ENCODE results near the gene CWC27.
A peak's percentile ranks its signal among the peaks of the same experiment; 100 is the strongest.

The CWC27 gene

GRCh38 chr5:64980176-64980575 lies 211.4 kb downstream of the CWC27 start:
- DNase-seq (ENCODE audit: low read depth): no peak

- DNase-seq (ENCODE audit: low read depth): no peak
Measured at GRCh38 chr5:64987768-64988167, 219.0 kb downstream of the CWC27 start.

GRCh38 chr5:65009207-65009606 lies 240.5 kb downstream of the CWC27 start:
- DNase-seq (ENCODE audit: low read depth): no peak

- no peak for DNase-seq (ENCODE audit: low read depth)
Measured at GRCh38 chr5:65010841-65011240, 242.1 kb downstream of the CWC27 start.

- DNase-seq (ENCODE audit: low read depth): no peak
Measured at GRCh38 chr5:65012301-65012892, 243.7 kb downstream of the CWC27 start.

GRCh38 chr5:65013166-65013565 lies 244.4 kb downstream of the CWC27 start:
- DNase-seq (ENCODE audit: low read depth): no peak

DNA sequence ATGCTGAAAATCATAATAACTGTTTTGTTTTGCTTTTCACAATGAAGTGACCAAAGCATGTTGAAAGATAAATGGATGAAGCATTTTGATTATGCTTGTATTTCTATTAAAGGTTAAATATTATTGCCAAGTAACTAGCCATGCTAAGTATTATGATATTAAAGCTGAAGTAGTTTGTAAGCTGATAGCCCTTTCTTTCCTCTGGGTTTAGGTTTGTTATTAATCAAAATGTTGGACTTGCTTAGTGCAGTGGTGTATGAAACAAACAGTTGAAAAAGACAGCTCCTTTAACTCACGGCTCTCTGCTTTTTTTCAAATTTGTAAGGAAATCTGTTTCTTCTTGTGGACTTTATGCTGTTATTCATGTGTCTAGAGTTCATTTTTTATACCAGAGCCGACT lies 246.0 kb downstream of the CWC27 start:
- no peak for DNase-seq (ENCODE audit: low read depth)

DNA sequence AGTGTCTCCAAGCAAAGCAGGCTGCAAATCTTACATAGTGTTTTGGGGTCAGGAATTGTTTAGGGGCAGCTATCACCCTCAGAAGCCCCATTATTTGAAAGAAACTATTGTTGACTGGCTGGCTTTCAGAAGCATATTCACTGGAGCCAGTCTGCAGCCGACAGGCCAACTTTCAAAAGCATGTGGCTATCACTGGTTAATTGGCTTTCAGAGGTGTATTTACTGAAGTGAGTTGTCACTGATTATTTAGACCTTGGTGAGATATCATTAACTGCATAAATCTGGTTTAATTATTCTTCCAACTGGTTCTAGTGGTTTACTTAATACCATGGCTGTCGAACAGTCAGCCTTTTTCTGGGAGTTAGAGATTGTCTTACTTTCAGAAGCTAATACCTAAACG lies 247.0 kb downstream of the CWC27 start:
- no peak for DNase-seq (ENCODE audit: low read depth)

DNA sequence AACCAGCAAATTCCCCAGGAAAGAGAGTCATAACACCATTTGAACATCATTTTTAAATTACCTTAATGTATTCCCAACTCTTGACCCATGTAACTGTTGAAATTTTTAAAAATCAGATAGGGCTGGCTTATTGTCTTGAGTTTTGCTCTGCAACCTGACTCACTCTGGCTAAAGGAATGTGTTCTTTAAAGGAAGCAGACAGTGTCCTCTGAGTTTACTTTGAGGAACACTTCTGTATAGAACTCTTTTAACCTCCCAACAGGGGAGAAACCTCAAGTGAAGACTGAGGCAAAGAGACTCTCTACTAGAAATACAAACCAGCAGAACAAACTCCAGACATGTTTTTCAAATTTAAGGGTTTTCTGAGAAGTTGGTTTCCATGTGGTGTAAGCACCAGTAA lies 248.9 kb downstream of the CWC27 start:
- DNase-seq (ENCODE audit: low read depth): no peak

DNA sequence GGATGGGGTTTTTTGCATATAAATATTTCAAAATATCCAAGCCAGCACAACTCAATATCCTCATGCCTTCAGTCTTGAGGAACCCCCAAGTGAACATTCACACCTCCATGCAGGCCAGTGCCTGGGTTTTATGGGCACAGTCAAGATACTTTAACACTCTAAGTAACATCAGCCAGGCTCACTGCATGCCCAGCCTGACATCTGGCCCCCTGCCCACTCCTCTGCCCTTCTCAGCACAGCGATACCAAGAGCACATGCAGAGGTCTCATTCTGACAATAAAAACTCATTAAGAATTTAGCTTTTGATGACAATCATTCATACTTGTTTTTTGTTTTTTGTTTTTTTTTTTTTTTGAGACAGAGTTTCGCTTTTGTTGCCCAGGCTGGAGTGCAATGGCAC lies 250.0 kb downstream of the CWC27 start:
- no peak for DNase-seq (ENCODE audit: low read depth)

GRCh38 chr5:65020492-65020891 lies 251.8 kb downstream of the CWC27 start:
- DNase-seq (ENCODE audit: low read depth): no peak

DNA sequence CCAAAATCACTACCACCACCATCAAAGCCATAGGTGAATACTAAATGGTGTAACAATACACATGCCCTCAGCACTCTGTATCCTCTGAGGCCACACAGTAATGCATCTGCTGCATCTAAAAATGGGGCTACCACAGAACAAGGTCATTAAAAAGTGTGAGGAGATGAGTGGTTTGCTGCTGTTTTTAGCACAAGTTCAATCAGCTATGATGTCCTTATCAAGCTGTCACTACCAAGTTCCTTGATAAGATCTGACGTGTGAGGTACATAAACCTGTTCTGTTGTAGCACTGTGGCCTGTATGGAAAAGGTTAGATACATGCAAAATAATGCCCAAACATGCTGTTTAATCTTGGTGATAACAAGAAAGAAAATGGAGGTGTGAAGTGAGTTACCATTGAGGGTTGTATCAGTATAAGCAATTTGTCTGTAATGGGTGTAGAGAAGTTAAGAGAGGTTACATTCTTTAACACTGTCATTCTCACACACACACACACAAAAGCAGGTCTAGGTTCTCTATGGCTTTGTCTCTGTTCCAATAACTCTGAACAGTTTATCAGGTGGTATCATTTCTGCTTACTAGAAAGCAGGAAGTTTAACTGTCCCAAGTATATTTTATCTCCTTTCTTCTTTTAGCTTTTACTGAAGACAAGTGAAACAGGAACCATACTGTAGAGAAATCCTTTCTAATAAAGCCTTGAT lies 252.9 kb downstream of the CWC27 start:
- no peak for DNase-seq (ENCODE audit: low read depth)

GRCh38 chr5:65022932-65023331 lies 254.2 kb downstream of the CWC27 start:
- DNase-seq (ENCODE audit: low read depth): no peak

- no peak for DNase-seq (ENCODE audit: low read depth)
Measured at GRCh38 chr5:65024681-65025080, 256.0 kb downstream of the CWC27 start.

- no peak for DNase-seq (ENCODE audit: low read depth)
Measured at GRCh38 chr5:65026816-65027548, 258.3 kb downstream of the CWC27 start.

- no peak for DNase-seq (ENCODE audit: low read depth)
Measured at GRCh38 chr5:65029178-65029577, 260.4 kb downstream of the CWC27 start.

GRCh38 chr5:65030056-65030455 lies 261.3 kb downstream of the CWC27 start:
- no peak for DNase-seq (ENCODE audit: low read depth)

- no peak for DNase-seq (ENCODE audit: low read depth)
Measured at GRCh38 chr5:65032250-65032649, 263.5 kb downstream of the CWC27 start.

- no peak for DNase-seq (ENCODE audit: low read depth)
Measured at GRCh38 chr5:65034029-65034812, 265.5 kb downstream of the CWC27 start.

DNA sequence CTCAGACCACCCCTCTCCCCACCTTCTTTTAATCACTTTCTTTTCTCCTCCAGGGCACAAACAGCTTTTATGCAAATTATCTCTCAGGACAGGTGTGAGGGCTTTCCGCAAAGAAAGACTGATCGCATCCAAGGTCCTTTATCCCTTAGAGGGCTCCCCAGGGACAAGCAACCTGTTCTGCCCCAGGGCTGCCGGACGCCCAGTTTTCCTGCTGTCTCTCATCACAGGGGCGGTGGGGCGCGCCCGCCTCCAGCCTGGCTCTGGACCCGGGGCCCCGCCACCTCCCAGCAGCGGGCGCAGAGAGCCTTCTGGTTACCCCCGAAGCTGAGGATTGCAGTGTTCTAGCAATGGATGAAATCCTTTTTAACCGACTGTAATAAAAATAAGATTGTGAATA lies 266.1 kb downstream of the CWC27 start:
- DNase-seq (ENCODE audit: low read depth): no peak

DNA sequence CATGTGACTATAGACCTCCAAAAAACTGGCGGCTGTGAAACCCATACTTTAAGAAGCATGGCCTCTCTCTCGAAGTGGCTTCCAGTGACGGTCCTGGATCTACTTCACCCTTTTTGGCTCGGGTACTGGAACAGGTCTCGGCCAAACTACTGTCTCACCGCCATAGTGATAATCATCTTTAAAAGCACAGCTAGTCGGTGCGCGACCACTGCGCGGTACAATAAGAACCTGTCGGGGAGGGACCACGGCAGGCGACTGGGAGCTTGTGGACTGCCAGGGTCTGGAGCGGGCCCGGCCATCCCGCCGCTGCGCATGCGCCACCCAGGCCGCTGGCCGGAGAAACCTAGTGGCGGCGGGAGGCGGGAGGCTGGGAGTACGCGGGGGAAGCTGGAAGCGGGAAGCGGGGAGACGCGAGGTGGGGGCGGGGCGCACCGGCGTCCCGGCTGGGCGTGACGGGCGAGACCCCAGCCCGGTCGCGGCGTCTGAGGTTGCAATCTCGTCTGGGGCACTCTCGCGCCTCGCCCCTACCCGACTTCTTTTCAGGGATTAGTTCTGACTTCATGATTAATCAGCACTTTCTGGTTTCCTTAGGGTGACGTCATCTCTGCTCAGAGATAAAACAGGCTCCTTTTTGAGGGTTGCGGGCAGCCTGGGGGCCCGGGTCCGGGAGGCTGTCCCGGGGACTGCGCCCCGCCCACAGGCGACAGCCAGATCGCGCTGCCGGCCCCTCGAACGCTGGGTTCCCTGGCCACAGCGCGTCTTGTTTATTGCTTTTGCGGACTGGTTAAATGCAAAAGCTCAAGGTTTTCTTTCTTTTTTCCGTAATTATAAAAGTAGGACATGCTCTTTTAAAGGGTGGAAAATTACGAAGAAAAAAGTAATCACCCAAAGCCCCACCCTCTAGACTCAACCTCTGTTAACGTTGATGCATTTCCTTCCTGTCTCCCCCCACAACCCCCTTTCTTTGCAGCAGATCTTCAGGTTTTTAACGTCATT lies 266.8 kb downstream of the CWC27 start:
- peak; percentile 67 for DNase-seq (ENCODE audit: low read depth)

Data from activated T-helper 1 cell treated with Interleukin-2 at 50 U/mL for 16 hours (primary cell).